Hematopoietic multipotent progenitor cell treated with erythropoietin and hydrocortisone succinate and interleukin-3 and kit ligand, for 6 days (in vitro differentiated cells): ENCODE measurements around the gene CIC.

Source experiments
- DNase-seq: peaks from one replicate; pipeline ENCODE4 v3.0.0-alpha.2; 2015

CIC gene

GRCh38 chr19:42244347-42245220 lies 24.5 kb upstream of the CIC start:
- DNase-seq: peak; percentile 97

- no peak for DNase-seq
Measured at GRCh38 chr19:42245231-42245630, 23.8 kb upstream of the CIC start.

- no peak for DNase-seq
Measured at GRCh38 chr19:42246143-42246921, 22.7 kb upstream of the CIC start.

GRCh38 chr19:42246922-42247639 lies 22.0 kb upstream of the CIC start:
- peak; percentile 78 for DNase-seq

GRCh38 chr19:42247640-42248199 lies 21.3 kb upstream of the CIC start:
- no peak for DNase-seq

- no peak for DNase-seq
Measured at GRCh38 chr19:42248270-42249148, 20.5 kb upstream of the CIC start.

- no peak for DNase-seq
Measured at GRCh38 chr19:42249149-42249750, 19.8 kb upstream of the CIC start.

GRCh38 chr19:42249769-42250168 lies 19.3 kb upstream of the CIC start:
- DNase-seq: no peak

- DNase-seq: no peak
Measured at GRCh38 chr19:42250183-42250665, 18.8 kb upstream of the CIC start.

GRCh38 chr19:42250666-42251531 lies 18.2 kb upstream of the CIC start:
- DNase-seq: peak; percentile 63

- DNase-seq: no peak
Measured at GRCh38 chr19:42251572-42252358, 17.3 kb upstream of the CIC start.

GRCh38 chr19:42252365-42253244 lies 16.4 kb upstream of the CIC start:
- DNase-seq: peak; percentile 46

GRCh38 chr19:42253245-42254088 lies 15.6 kb upstream of the CIC start:
- peak; percentile 77 for DNase-seq

GRCh38 chr19:42254089-42254849 lies 14.8 kb upstream of the CIC start:
- peak; percentile 86 for DNase-seq

GRCh38 chr19:42254850-42255765 lies 13.9 kb upstream of the CIC start, which contains the start of gene ERF:
Gene ERF, minus strand, starts transcription at chr19:42255128. Its CDS starts 129 bp downstream, at chr19:42254999.
- DNase-seq: peak; percentile 94
